Smooth muscle cell (in vitro differentiated cells): ENCODE results near the gene KRTAP5-6. TPM values are rescaled to one million over a fixed set of nuclear protein-coding genes. Genes with fewer than 3 reads are reported as not detected.
A peak's percentile ranks its signal among the peaks of the same experiment; 100 is the strongest.

Experiments
- DNase-seq: peaks from one replicate; lab custom pipeline; 2025; ENCODE audit not compliant: unreplicated experiment; lab: John Stamatoyannopoulos, UW
- H2AFZ ChIP-seq: fragments of 200-600 bp; sonication (generic); 2 replicates; pipeline ENCODE4 v1.6.0; 2016; ENCODE audit warnings: antibody characterized with exemption, low read depth, mild to moderate bottlenecking
- H3F3A ChIP-seq: fragments of 200-600 bp; sonication (generic); 2 replicates; pipeline ENCODE4 v1.6.0; 2017; ENCODE audit warnings: antibody characterized with exemption, low read depth
- H3K27ac ChIP-seq: fragments of 200-600 bp; sonication (generic); 2 replicates; pipeline ENCODE4 v1.5.1; 2016; ENCODE audit warnings: low read depth, mild to moderate bottlenecking
- H3K27me3 ChIP-seq: fragments of 200-600 bp; sonication (generic); 2 replicates; pipeline ENCODE4 v1.6.1; 2016; ENCODE audit warnings: low read depth, mild to moderate bottlenecking
- H3K36me3 ChIP-seq: fragments of 200-600 bp; sonication (generic); 2 replicates; pipeline ENCODE4 v1.5.1; 2016; ENCODE audit warnings: low read depth
- H3K4me1 ChIP-seq: fragments of 200-600 bp; sonication (generic); 2 replicates; pipeline ENCODE4 v1.5.1; 2016; ENCODE audit warnings: low read depth
- H3K4me2 ChIP-seq: fragments of 200-600 bp; sonication (generic); 2 replicates; pipeline ENCODE4 v1.6.0; 2016; ENCODE audit warnings: mild to moderate bottlenecking
- H3K4me3 ChIP-seq: fragments of 200-600 bp; sonication (generic); 2 replicates; pipeline ENCODE4 v1.5.1; 2016; ENCODE audit warnings: mild to moderate bottlenecking
- H3K79me2 ChIP-seq: fragments of 200-600 bp; sonication (generic); 2 replicates; pipeline ENCODE4 v1.6.0; 2016; ENCODE audit warnings: low read depth, mild to moderate bottlenecking
- H3K9ac ChIP-seq: fragments of 200-600 bp; sonication (generic); 2 replicates; pipeline ENCODE4 v1.6.0; 2016; ENCODE audit warnings: low read depth
- H3K9me3 ChIP-seq: fragments of 200-600 bp; sonication (generic); replicated peaks from 2 replicates; pipeline ENCODE4 v1.5.1; 2016; ENCODE audit warnings: low read depth
- H4K20me1 ChIP-seq: fragments of 200-600 bp; sonication (generic); 2 replicates; pipeline ENCODE4 v1.6.0; 2016; ENCODE audit warnings: low read depth
- WGBS: methylation state at CpG from one replicate; pipeline ENCODE4 v1.1.7; 2016; ENCODE audit warnings: low lambda C conversion rate; 5-methylcytosine and 5-hydroxymethylcytosine counted together
- polyA plus RNA-seq: library from polyadenylated mRNA; unstranded; fragments of >200 nt; fragmentation: Nextera tagmentation; extraction: Ambion mirVana; gene quantifications from 2 replicates; pipeline ENCODE4 v1.2.1, GENCODE V29; 2016
- total RNA-seq: library from RNA; depleted of rRNA; stranded (reverse); fragments of >200 nt; gene quantifications from 2 replicates; pipeline ENCODE4 v1.2.3, GENCODE V29; 2014
- TF ChIP-seq, protein P1 (sequence below): fragments of 200-600 bp; sonication (generic); IDR thresholded peaks from 2 replicates; pipeline ENCODE4 v1.5.1; 2017; ENCODE audit warnings: borderline replicate concordance, mild to moderate bottlenecking, antibody characterized with exemption; ENCODE audit not compliant: insufficient read depth, poor library complexity, severe bottlenecking

Gene KRTAP5-6
- total and polyA plus RNA-seq, 2 experiments from 2014 or later = not detected

GRCh38 chr11:1693327-1694063 lies 3.5 kb upstream of the KRTAP5-6 start:
- no peak overlapping the region for H3K27ac ChIP-seq

GRCh38 chr11:1694064-1694845 lies 2.7 kb upstream of the KRTAP5-6 start:
- Histone ChIP-seq H3K9ac (no peak overlapping the region), H3K36me3 (no peaks in the 10 kb centered on the region), H3K4me3 (no peak overlapping the region), H4K20me1 (no peaks in the 10 kb centered on the region), H3K79me2 (no peaks in the 10 kb centered on the region), H3F3A (peaks cover 6% of the 10 kb centered on the region), H2AFZ (no peak overlapping the region), H3K4me2 (peak overlapping the region; percentile 80), H3K27me3 (no peaks in the 10 kb centered on the region), H3K4me1 (peaks cover 19% of the 10 kb centered on the region), H3K9me3 (no peaks in the 10 kb centered on the region), H3K27ac (no peak overlapping the region)
- DNase-seq = peak; percentile 61
- 47% methylated on average over 44 of the region's 45 CpGs for WGBS
- TF ChIP-seq, protein P1, sequence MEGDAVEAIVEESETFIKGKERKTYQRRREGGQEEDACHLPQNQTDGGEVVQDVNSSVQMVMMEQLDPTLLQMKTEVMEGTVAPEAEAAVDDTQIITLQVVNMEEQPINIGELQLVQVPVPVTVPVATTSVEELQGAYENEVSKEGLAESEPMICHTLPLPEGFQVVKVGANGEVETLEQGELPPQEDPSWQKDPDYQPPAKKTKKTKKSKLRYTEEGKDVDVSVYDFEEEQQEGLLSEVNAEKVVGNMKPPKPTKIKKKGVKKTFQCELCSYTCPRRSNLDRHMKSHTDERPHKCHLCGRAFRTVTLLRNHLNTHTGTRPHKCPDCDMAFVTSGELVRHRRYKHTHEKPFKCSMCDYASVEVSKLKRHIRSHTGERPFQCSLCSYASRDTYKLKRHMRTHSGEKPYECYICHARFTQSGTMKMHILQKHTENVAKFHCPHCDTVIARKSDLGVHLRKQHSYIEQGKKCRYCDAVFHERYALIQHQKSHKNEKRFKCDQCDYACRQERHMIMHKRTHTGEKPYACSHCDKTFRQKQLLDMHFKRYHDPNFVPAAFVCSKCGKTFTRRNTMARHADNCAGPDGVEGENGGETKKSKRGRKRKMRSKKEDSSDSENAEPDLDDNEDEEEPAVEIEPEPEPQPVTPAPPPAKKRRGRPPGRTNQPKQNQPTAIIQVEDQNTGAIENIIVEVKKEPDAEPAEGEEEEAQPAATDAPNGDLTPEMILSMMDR = peak; percentile 94

More at GRCh38 chr11:1693327-1694063, 3.5 kb upstream of the KRTAP5-6 start:
- 24% methylated on average over 30 of the region's 37 CpGs for WGBS
- Histone ChIP-seq H3K4me3 (peak overlapping the region; percentile 28), H3K9ac (no peak overlapping the region), H4K20me1 (no peaks in the 10 kb centered on the region), H3K36me3 (no peaks in the 10 kb centered on the region), H3F3A (peaks cover 6% of the 10 kb centered on the region), H3K79me2 (no peaks in the 10 kb centered on the region), H2AFZ (peak overlapping the region; percentile 89), H3K27me3 (no peaks in the 10 kb centered on the region), H3K4me1 (peaks cover 19% of the 10 kb centered on the region), H3K9me3 (no peaks in the 10 kb centered on the region), H3K4me2 (peak overlapping the region; percentile 80)
- TF ChIP-seq, protein P1 = peak; percentile 97
- DNase-seq = peak; percentile 51

DNA sequence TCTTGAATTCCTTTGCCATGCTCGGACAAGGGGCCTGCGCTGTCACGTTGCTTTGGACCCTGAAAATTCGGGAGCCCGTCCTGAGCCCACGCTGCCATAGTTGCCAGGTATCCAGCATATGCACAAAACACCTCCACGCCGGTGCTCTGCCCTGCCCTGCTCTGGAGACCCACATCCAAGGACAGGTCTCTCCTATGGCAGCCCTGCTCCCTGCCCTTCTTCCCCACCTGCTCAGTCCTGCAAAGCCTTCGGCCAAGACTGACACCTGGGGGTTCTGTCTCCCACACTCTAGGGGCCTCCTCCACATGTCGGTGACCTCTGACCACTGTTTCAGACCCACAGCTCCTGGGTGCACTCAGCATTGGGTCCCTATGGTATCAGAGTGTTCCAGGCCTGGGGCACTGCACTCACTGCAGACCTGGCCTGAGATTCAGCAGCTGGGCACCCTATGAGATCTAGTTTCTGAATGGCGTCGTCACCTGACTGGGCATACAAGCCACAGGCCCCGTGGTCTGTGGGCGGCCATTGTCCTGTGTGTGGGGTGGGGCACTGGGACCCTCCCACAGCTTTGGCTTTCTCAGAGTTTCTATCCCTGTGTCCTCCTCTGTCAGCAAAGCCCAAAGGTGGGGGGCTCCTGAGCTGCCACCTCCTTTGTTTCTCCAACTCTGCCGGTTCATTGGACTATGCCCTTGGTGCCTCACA lies 2.0 kb upstream of the KRTAP5-6 start:
- no peaks in the 10 kb centered on the region for H3K9me3 ChIP-seq
- H3K27me3 ChIP-seq = no peaks in the 10 kb centered on the region
- H3K4me2 ChIP-seq = no peak overlapping the region
- no peak overlapping the region for H3K27ac ChIP-seq
- H3K9ac ChIP-seq = no peak overlapping the region
- peaks cover 19% of the 10 kb centered on the region for H3K4me1 ChIP-seq
- TF ChIP-seq, protein P1 = no peak
- H3K4me3 ChIP-seq = no peak overlapping the region
- no peaks in the 10 kb centered on the region for H3K79me2 ChIP-seq
- H3K36me3 ChIP-seq = no peaks in the 10 kb centered on the region
- 89% methylated on average over 15 of the region's 15 CpGs for WGBS
- H3F3A ChIP-seq = peaks cover 6% of the 10 kb centered on the region
- H2AFZ ChIP-seq = no peak overlapping the region
- no peaks in the 10 kb centered on the region for H4K20me1 ChIP-seq
- no peak for DNase-seq
